RWPE2 (cell line): ENCODE results near the gene EIF2S3.

Experiments used
- ATAC-seq: fragments of 200-7000 bp; cut with Tn5 transposase; 3 replicates; pipeline ENCODE4 v1.9.1; 2021; ENCODE audit warnings: low read depth
- DNase-seq: peaks from one replicate; pipeline ENCODE4 v3.0.0-alpha.2; 2020; ENCODE audit warnings: low spot score
- H3K27ac ChIP-seq: fragments of 450-650 bp; 2 replicates; pipeline ENCODE4 v1.5.1; 2017; ENCODE audit warnings: mild to moderate bottlenecking; ENCODE audit not compliant: poor library complexity, severe bottlenecking
- H3K27me3 ChIP-seq: fragments of 250-450 bp; sonication (Bioruptor Pico); 2 replicates; pipeline ENCODE4 v1.5.1; 2021; ENCODE audit warnings: mild to moderate bottlenecking, moderate library complexity; ENCODE audit not compliant: insufficient read depth, poor library complexity, severe bottlenecking
- H3K36me3 ChIP-seq: fragments of 250-450 bp; sonication (Bioruptor Pico); 2 replicates; pipeline ENCODE4 v1.5.1; 2020; ENCODE audit warnings: low read depth, mild to moderate bottlenecking, moderate library complexity
- H3K4me1 ChIP-seq: fragments of 250-450 bp; sonication (Bioruptor Pico); 2 replicates; pipeline ENCODE4 v1.5.1; 2021; ENCODE audit warnings: mild to moderate bottlenecking, moderate library complexity; ENCODE audit not compliant: insufficient read depth, poor library complexity, severe bottlenecking
- H3K4me3 ChIP-seq: fragments of 250-450 bp; sonication (Bioruptor Pico); 2 replicates; pipeline ENCODE4 v1.5.1; 2021; ENCODE audit warnings: mild to moderate bottlenecking, moderate library complexity; ENCODE audit not compliant: severe bottlenecking
- H3K9me3 ChIP-seq: fragments of 250-450 bp; sonication (Bioruptor Pico); 2 replicates; pipeline ENCODE4 v1.5.1; 2021; ENCODE audit warnings: mild to moderate bottlenecking, moderate library complexity; ENCODE audit not compliant: severe bottlenecking
- CTCF ChIP-seq: fragments of 450-650 bp; IDR thresholded peaks from one replicate; pipeline ENCODE4 v1.5.1; 2017; ENCODE audit warnings: mild to moderate bottlenecking, moderate library complexity; ENCODE audit not compliant: poor library complexity, severe bottlenecking

EIF2S3 gene

GRCh38 chrX:24093746-24094145 lies 39.0 kb downstream of the EIF2S3 start:
- no peak for TF ChIP-seq CTCF
- Histone ChIP-seq H3K9me3 (no peaks in the 10 kb centered on the region), H3K4me3 (no peak overlapping the region), H3K27me3 (no peaks in the 10 kb centered on the region), H3K4me1 (no peaks in the 10 kb centered on the region), H3K27ac (no peak overlapping the region), H3K36me3 (no peaks in the 10 kb centered on the region)
- ATAC-seq (no peak), DNase-seq (no peak)

DNA sequence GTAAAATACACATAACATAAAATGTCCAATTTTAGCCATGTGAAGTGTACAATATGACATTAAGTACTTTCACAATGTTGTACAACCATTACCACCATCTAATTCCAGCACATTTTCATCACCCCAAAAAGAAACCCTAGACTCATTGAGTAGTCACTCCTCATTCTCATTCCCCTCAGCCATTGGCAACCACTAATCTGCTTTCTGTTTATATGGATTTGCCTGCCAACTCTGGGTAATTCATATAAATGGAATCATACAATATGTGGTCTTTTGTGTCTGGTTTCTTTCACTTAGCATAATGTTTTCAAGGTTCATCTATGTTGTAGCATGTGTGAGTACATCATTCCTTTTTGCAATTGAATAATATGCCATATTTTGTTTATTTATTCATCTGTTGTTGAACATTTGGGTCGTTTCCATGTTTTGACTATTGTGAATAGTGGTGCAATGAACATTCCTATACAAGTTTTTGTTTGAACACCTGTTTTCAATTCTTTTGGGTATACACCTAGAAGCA lies 43.0 kb downstream of the EIF2S3 start:
- DNase-seq, result no peak
- Histone ChIP-seq H3K27me3 (no peaks in the 10 kb centered on the region), H3K9me3 (no peaks in the 10 kb centered on the region), H3K4me1 (no peaks in the 10 kb centered on the region), H3K36me3 (no peaks in the 10 kb centered on the region), H3K27ac (no peak overlapping the region), H3K4me3 (no peak overlapping the region)
- no peak for TF ChIP-seq CTCF
- ATAC-seq, result no peak

- TF ChIP-seq CTCF, result no peak
- H3K27ac ChIP-seq, result no peak overlapping the region
- no peaks in the 10 kb centered on the region for H3K27me3 ChIP-seq
- H3K4me3 ChIP-seq, result no peak overlapping the region
- ATAC-seq (no peak), DNase-seq (no peak)
- no peaks in the 10 kb centered on the region for H3K9me3 ChIP-seq
- H3K36me3 ChIP-seq, result no peaks in the 10 kb centered on the region
- H3K4me1 ChIP-seq, result no peaks in the 10 kb centered on the region
Observed at GRCh38 chrX:24098932-24099331, 44.2 kb downstream of the EIF2S3 start.

GRCh38 chrX:24099394-24099793 lies 44.6 kb downstream of the EIF2S3 start:
- Histone ChIP-seq H3K27ac (no peak overlapping the region), H3K36me3 (no peaks in the 10 kb centered on the region), H3K9me3 (no peaks in the 10 kb centered on the region), H3K4me3 (no peak overlapping the region), H3K4me1 (no peaks in the 10 kb centered on the region), H3K27me3 (no peaks in the 10 kb centered on the region)
- ATAC-seq (no peak), DNase-seq (no peak)
- TF ChIP-seq CTCF, result no peak

- no peak overlapping the region for H3K27ac ChIP-seq
- no peak overlapping the region for H3K4me3 ChIP-seq
- no peak for ATAC-seq
- TF ChIP-seq CTCF, result no peak
- H3K36me3 ChIP-seq, result no peaks in the 10 kb centered on the region
- no peaks in the 10 kb centered on the region for H3K9me3 ChIP-seq
- H3K27me3 ChIP-seq, result no peaks in the 10 kb centered on the region
- H3K4me1 ChIP-seq, result no peaks in the 10 kb centered on the region
- DNase-seq, result no peak
Observed at GRCh38 chrX:24100713-24101112, 46.0 kb downstream of the EIF2S3 start.
